GM12878 (cell line): Measurements from ENCODE around the gene EBPL. TPM values are rescaled to one million over a fixed set of nuclear protein-coding genes. Genes with fewer than 3 reads are reported as not detected.

ENCODE experiments used
- ATAC-seq: fragments of 200-7000 bp; cut with Tn5 transposase; 3 replicates; pipeline ENCODE4 v1.9.1; 2020; ENCODE audit warnings: mild to moderate bottlenecking, moderate library complexity
- BruUV-seq: library from RNA; stranded (reverse); fragments of 400-500 nt; replicated peaks from 2 replicates; lab custom pipeline; 2021; lab: Mats Ljungman, UMichigan
- CTCF ChIA-PET: fragments of 300-600 bp; sonication (Branson Sonifier 250); formaldehyde crosslinking; extraction: SDS; loops from one replicate; lab custom pipeline; 2021; ENCODE audit warnings: inconsistent platforms; lab: Yijun Ruan, JAX
- POLR2A ChIA-PET: fragments of 350-600 bp; formaldehyde crosslinking; extraction: SDS; loops from one replicate; lab custom pipeline; 2021; ENCODE audit warnings: inconsistent platforms; lab: Charles Lee
- RAD21 ChIA-PET: fragments of 300-600 bp; sonication (Branson Sonifier 250); formaldehyde crosslinking; loops from one replicate; lab custom pipeline; 2023; ENCODE audit warnings: antibody characterized with exemption; ENCODE audit not compliant: unreplicated experiment; lab: Charles Lee
- SMC1A ChIA-PET: fragments of 300-600 bp; sonication (Branson Sonifier 250); formaldehyde crosslinking; loops from one replicate; lab custom pipeline; 2023; ENCODE audit not compliant: unreplicated experiment, uncharacterized antibody; lab: Charles Lee
- DNase-seq: peaks from one replicate; pipeline ENCODE4 v3.0.0-alpha.2; 2011; ENCODE audit warnings: low read depth, low spot score
- FAIRE-seq: peaks from 3 replicates; lab custom pipeline; 2011; peaks lifted over from hg19 to GRCh38; lab: Jason Lieb, UNC
- H2AFZ ChIP-seq: 2 replicates; pipeline ENCODE4 v1.6.0; 2011; ENCODE audit warnings: low read depth, low read length, control low read depth; ENCODE audit not compliant: control insufficient read depth
- H3K27ac ChIP-seq: 2 replicates; pipeline ENCODE4 v1.5.1; 2011; ENCODE audit warnings: control low read depth; ENCODE audit not compliant: control insufficient read depth, insufficient read depth
- H3K27me3 ChIP-seq, 2 experiments: replicated peaks in 1 of 2; 2 replicates each; pipeline versions ENCODE4 v1.6.0 to v1.6.1; 2011; ENCODE audit warnings: low read length in 1 of 2; ENCODE audit not compliant: control insufficient read depth in 2 of 2, insufficient read depth in 2 of 2
- H3K36me3 ChIP-seq, 2 experiments: 2 replicates each; pipeline ENCODE4 v1.5.1; 2011; ENCODE audit warnings: low read length in 1 of 2; ENCODE audit not compliant: control insufficient read depth in 2 of 2, insufficient read depth in 2 of 2
- H3K4me1 ChIP-seq: 2 replicates; pipeline ENCODE4 v1.6.1; 2011; ENCODE audit warnings: mild to moderate bottlenecking, low read length, moderate library complexity, mixed read lengths; ENCODE audit not compliant: control insufficient read depth, insufficient read depth
- H3K4me2 ChIP-seq: 2 replicates; pipeline ENCODE4 v1.6.0; 2011; ENCODE audit warnings: control low read depth; ENCODE audit not compliant: control insufficient read depth, insufficient read depth
- H3K4me3 ChIP-seq: fragments of 200-600 bp; sonication (generic); 2 replicates; pipeline ENCODE4 v1.5.1; 2016
- H3K79me2 ChIP-seq: 2 replicates; pipeline ENCODE4 v1.6.0; 2011; ENCODE audit warnings: low read length; ENCODE audit not compliant: control insufficient read depth, insufficient read depth
- H3K9ac ChIP-seq: 2 replicates; pipeline ENCODE4 v1.8.0; 2011; ENCODE audit warnings: low read length, control low read depth, mixed read lengths; ENCODE audit not compliant: control insufficient read depth, insufficient read depth
- H3K9me3 ChIP-seq: replicated peaks from 3 replicates; pipeline ENCODE4 v1.5.1; 2011; ENCODE audit warnings: mild to moderate bottlenecking, low read length; ENCODE audit not compliant: control insufficient read depth, insufficient read depth
- H4K20me1 ChIP-seq: 2 replicates; pipeline ENCODE4 v1.6.0; 2011; ENCODE audit not compliant: control insufficient read depth, insufficient read depth
- ATF2 ChIP-seq: IDR thresholded peaks from 2 replicates; pipeline ENCODE4 v1.6.1; 2012; ENCODE audit warnings: low read length, inconsistent platforms
- BCLAF1 ChIP-seq: fragments of 450-650 bp; IDR thresholded peaks from 2 replicates; pipeline ENCODE4 v1.6.1; 2017; ENCODE audit warnings: antibody characterized with exemption, mild to moderate bottlenecking, moderate library complexity
- E4F1 ChIP-seq: fragments of 450-650 bp; IDR thresholded peaks from 2 replicates; pipeline ENCODE4 v1.6.1; 2018; ENCODE audit warnings: borderline replicate concordance, mild to moderate bottlenecking; ENCODE audit not compliant: partially characterized antibody
- MXI1 ChIP-seq: fragments of 150-350 bp; IDR thresholded peaks from 2 replicates; pipeline ENCODE4 v1.6.1; 2011; ENCODE audit warnings: low read depth, mild to moderate bottlenecking, inconsistent platforms, low read length, improper control_type of control experiment
- SP1 ChIP-seq: IDR thresholded peaks from one replicate; pipeline ENCODE4 v1.6.1; 2011; ENCODE audit warnings: low read depth, low read length
- SPI1 ChIP-seq: IDR thresholded peaks from 2 replicates; pipeline ENCODE4 v1.6.1; 2011; ENCODE audit warnings: low read depth, mild to moderate bottlenecking, low read length, moderate library complexity, borderline replicate concordance; ENCODE audit not compliant: insufficient read depth
- ZBTB4 ChIP-seq: fragments of 450-650 bp; formaldehyde crosslinking; IDR thresholded peaks from 2 replicates; pipeline ENCODE4 v1.4.0; 2022; ENCODE audit warnings: mild to moderate bottlenecking, moderate library complexity
- ZNF274 ChIP-seq: IDR thresholded peaks from one replicate; pipeline ENCODE4 v1.8.0; 2011; ENCODE audit not compliant: insufficient read length, insufficient read depth
- WGBS: methylation state at CpG from one replicate; pipeline ENCODE4 v1.1.6; 2016; ENCODE audit warnings: low lambda C conversion rate; ENCODE audit not compliant: insufficient replicate concordance, insufficient coverage; ENCODE audit errors: missing lambda C conversion rate; 5-methylcytosine and 5-hydroxymethylcytosine counted together
- in situ Hi-C: fragments of 300-500 bp; cut with MboI; formaldehyde crosslinking; loops from 9 replicates; pipeline ENCODE4 v1.14.3; 2018; ENCODE audit warnings: mixed read lengths
- intact Hi-C: fragments of 100-400 bp; cut with micrococcal nuclease; formaldehyde crosslinking; loops from one replicate; pipeline ENCODE4 v1.14.2; 2022; ENCODE audit not compliant: unreplicated experiment
- polyA plus RNA-seq, 11 experiments: library from polyadenylated mRNA; depleted of rRNA in 4 of 11; unstranded in 6 of 11; stranded (reverse) in 5 of 11; fragments of >200 nt; fragmentation: Nextera tagmentation in 4 of 11; fragmentation: Illumina TruSeq in 1 of 11; extraction: Ambion mirVana in 4 of 11; extraction: Trizol in 1 of 11; gene quantifications; 1 replicate in 1 of 11; 2 replicates in 10 of 11; pipeline versions ENCODE4 v1.2.1 to v1.2.3, GENCODE V29; 2011 to 2016; ENCODE audit warnings: inconsistent platforms in 2 of 11, missing spikeins in 2 of 11, low read depth in 1 of 11
- total RNA-seq, 4 experiments: library from RNA; depleted of rRNA in 3 of 4; stranded (reverse); fragments of >200 nt in 3 of 4; fragmentation: Illumina TruSeq in 1 of 4; extraction: Trizol in 1 of 4; gene quantifications; 2 replicates each; pipeline versions ENCODE4 v1.2.1 to v1.2.3, GENCODE V29; 2013 to 2021

Gene EBPL
- total and polyA plus RNA-seq, 10 of the 15 experiments (the other 5 are each of a cell fraction or from before 2014, with no cell fraction given), result 6.2 to 72.8 (median 43.5) TPM

GRCh38 chr13:49630580-49630979 is 60.7 kb downstream of the EBPL start:
- intact Hi-C loops (no loop called here), in situ Hi-C loops (no loop called here)
- ChIA-PET CTCF (interaction anchor here (1.1 kb wide), 1 partner anchor 10 kb away, joined by 3 read pairs; no protein-coding TSS in a partner anchor), RAD21 (interaction anchor here (1.2 kb wide), 1 partner anchor 11 kb away, joined by 3 read pairs; no protein-coding TSS in a partner anchor), POLR2A (no interaction called here), SMC1A (interaction anchor here (1.2 to 5.8 kb wide), 3 partner anchors 12 to 109 kb away, joined by 3 to 24 read pairs (median 11); no protein-coding TSS in a partner anchor)
- Histone ChIP-seq H2AFZ (no peak overlapping the region), H3K9ac (no peak overlapping the region), H3K4me1 (peaks cover 3% of the 10 kb centered on the region; the same call in 1 of the 2 replicates), H3K27ac (no peak overlapping the region), H3K4me3 (no peak overlapping the region), H3K4me2 (no peak overlapping the region), H3K79me2 (peaks cover 7% of the 10 kb centered on the region), H3K9me3 (no peaks in the 10 kb centered on the region), H3K27me3 (no peaks in the 10 kb centered on the region), H3K36me3 (0 out of 4 replicates have a peak, but pooled peaks cover 0 to 2% of the 10 kb centered on the region in 2 experiments), H4K20me1 (no peaks in the 10 kb centered on the region)
- WGBS, result 94% methylated on average over 16 of the region's 16 CpGs
- ATAC-seq (no peak), FAIRE-seq (no peak), DNase-seq (no peak)
- TF ChIP-seq SPI1, result no peak
- no peak for TF ChIP-seq ZBTB4 (CRISPR knock-in tag)
- no peak for TF ChIP-seq ATF2
- TF ChIP-seq ZNF274, result no peak
- TF ChIP-seq SP1, result no peak
- no peak for TF ChIP-seq MXI1
- no peak for TF ChIP-seq BCLAF1
- TF ChIP-seq E4F1, result no peak
- no TSS peak for BruUV-seq
